ENCODE data around the gene CACNA1C.
"Not testable (repeated sequence)": the region's sequence is repeated elsewhere in the genome, so short reads cannot be mapped to it uniquely, and the experiment has no call there.

Gene CACNA1C

GRCh38 chr12:2234646-2235350 is 182.0 kb downstream of the CACNA1C start:
- DNase-seq (ENCODE audit: low read depth) = no peak

- DNase-seq (ENCODE audit: low read depth) = no peak
These were observed 183.9 kb downstream of the CACNA1C start for GRCh38 chr12:2236506-2237294.

DNA sequence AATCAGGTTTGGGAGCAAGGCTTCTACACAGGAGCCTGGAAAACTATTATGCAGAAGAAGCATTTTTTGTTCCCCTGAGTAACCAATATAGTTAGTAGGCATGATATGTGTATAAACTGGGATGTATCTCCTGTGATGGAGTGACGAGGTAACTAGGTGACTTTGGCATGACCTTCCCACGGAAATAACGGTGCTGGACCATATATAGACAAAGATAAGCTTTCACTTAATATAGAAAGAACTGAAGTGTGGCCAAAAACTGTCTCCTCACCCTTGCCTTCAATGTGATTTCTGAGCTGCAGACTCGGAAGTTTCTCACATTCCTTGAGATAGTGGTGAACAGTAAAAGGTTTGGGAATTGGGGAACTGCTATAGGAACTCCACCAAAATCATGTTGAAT is 185.3 kb downstream of the CACNA1C start:
- no peak for DNase-seq (ENCODE audit: low read depth)

GRCh38 chr12:2239381-2239871 is 186.6 kb downstream of the CACNA1C start:
- DNase-seq (ENCODE audit: low read depth) = no peak

- DNase-seq (ENCODE audit: low read depth) = no peak
These were observed 187.6 kb downstream of the CACNA1C start for GRCh38 chr12:2240390-2240789.

GRCh38 chr12:2240984-2241383 is 188.2 kb downstream of the CACNA1C start:
- no peak for DNase-seq (ENCODE audit: low read depth)

- DNase-seq (ENCODE audit: low read depth) = no peak
These were observed 189.4 kb downstream of the CACNA1C start for GRCh38 chr12:2242216-2242615.

- DNase-seq (ENCODE audit: low read depth) = no peak
These were observed 190.0 kb downstream of the CACNA1C start for GRCh38 chr12:2242816-2243215.

- DNase-seq (ENCODE audit: low read depth) = no peak
These were observed 190.5 kb downstream of the CACNA1C start for GRCh38 chr12:2243275-2243674.

GRCh38 chr12:2244013-2244861 is 191.4 kb downstream of the CACNA1C start:
- DNase-seq (ENCODE audit: low read depth) = no peak

DNA sequence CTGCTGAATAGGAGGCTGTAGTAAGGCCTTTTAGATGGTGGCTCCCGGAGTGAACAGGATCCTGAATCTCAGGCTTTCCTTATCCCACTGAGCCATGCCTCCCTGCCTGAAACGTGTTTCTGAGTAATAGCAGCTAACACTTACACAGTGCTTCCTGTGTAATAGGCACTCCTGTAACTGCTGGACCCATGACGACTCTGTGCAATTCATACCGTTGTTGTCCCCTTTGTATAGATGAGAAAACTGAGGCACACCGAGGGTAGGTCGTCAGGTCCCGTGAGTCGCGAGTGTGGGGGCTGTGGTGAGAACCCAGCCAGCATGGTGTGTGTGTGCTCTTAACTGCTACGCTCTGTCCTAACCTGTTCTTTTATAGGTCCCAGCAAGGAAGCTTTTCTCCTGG is 193.6 kb downstream of the CACNA1C start:
- no peak for DNase-seq (ENCODE audit: low read depth)

DNA sequence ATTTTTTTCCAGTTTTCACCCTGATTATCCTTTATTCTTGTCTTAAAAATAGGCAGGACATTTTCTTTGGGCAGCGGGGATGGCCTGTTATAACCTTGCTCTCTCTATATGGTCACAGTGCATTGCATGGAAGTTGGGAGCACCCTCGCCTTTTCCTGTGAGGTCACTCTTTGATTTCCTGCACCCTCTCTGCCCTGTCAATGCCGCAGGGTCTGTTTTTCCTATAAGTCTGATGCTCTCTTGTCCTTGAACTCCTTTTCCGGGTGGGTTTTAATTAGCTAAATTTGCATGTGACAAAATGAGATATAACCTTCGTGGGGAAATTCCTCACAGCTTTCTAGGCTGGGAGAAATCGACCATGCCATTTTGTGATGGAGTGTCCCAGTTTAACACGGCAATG is 194.3 kb downstream of the CACNA1C start:
- no peak for DNase-seq (ENCODE audit: low read depth)

DNA sequence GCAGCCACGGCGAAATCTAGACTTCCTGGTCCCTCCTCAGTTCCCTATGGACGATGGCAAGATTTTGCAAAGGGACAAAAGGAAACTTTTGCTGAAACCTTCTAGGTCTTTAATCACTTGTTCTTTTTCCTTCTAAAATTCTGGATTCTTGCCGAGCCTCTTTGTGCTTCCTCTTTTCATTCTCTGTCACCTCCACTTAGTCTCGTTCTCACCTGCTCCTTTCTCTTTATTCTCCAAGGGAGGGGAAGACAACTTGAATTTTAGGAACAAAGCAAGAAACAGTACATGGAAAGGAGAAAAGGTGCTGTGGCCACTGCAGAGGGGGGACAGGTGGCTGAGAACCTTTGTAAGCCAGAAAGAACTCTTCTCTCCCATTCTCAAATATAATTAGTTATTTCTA is 194.8 kb downstream of the CACNA1C start:
- DNase-seq (ENCODE audit: low read depth) = no peak

- DNase-seq (ENCODE audit: low read depth) = no peak
These were observed 195.5 kb downstream of the CACNA1C start for GRCh38 chr12:2248087-2248900.

- DNase-seq (ENCODE audit: low read depth) = no peak
These were observed 196.2 kb downstream of the CACNA1C start for GRCh38 chr12:2248901-2249381.

DNA sequence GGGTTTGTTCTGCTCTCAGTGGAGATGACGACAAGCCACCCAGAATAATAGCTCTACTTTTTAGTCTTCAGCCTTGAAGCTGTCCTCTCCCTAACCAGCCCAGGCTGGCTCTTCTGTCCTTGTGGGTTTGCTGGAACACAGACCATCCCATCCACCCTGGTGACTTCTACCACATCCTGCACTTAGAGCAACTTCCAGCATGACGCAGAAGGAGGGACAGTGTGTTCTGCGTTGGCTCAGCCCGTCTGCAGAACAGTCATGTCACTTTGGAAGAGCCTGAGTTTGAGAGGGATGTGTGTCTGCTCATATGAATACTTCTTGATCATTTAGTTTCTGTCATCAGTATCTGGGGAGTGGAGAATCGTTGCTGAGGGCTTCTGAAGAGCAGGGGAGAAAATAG is 198.0 kb downstream of the CACNA1C start:
- no peak for DNase-seq (ENCODE audit: low read depth)

DNA sequence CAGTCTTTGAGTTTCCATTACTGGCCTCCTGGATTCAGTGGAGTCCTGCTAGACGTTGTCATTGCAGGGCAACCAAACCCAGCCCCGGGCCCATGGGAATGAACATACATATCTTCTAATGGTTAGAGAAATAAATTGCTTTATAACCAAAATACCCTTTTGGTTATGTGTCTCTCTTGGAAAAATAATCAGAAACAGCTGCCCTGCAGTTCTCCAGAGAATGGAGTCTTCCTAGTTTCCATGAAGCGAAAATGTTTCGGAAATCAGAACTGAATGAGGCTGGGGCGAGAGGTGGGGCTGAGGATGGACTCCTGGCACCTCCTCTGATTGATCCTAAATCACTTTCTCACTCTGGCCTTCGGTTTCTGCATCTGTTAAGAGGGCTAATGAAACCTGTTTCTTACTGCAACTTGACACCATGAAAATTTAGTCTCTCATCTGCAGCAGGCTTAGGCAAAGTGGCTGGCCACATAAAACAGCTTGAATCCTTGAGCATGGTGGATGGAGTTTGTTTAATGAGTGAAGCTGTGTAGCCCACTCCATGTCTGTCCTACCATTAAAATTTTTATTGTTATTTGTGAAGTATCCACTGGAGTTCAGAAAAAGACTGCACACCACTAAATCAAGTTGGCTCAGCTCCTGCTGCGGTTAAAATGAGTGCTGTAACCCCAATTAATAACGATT is 198.9 kb downstream of the CACNA1C start:
- no peak for DNase-seq (ENCODE audit: low read depth)

GRCh38 chr12:2255311-2255710 is 202.5 kb downstream of the CACNA1C start:
- DNase-seq (ENCODE audit: low read depth) = no peak

GRCh38 chr12:2255731-2256130 is 202.9 kb downstream of the CACNA1C start:
- not testable (repeated sequence) for DNase-seq (ENCODE audit: low read depth)

GRCh38 chr12:2256453-2256852 is 203.7 kb downstream of the CACNA1C start:
- no peak for DNase-seq (ENCODE audit: low read depth)

GRCh38 chr12:2256915-2257314 is 204.1 kb downstream of the CACNA1C start:
- no peak for DNase-seq (ENCODE audit: low read depth)

Measured in stimulated activated CD8-positive, alpha-beta memory T cell treated with anti-CD3 and anti-CD28 coated beads, Interleukin-15, amount 100 ng/mL, for 24 hours (primary cell).